Stimulated activated CD8-positive, alpha-beta memory T cell treated with anti-CD3 and anti-CD28 coated beads, Interleukin-2, amount 100 ng/mL, for 48 hours (primary cell): ENCODE data around the gene WDR37.
"Not testable (repeated sequence)": the region's sequence is repeated elsewhere in the genome, so short reads cannot be mapped to it uniquely, and the experiment has no call there.

ENCODE experiments used
- DNase-seq, 2 donors: peaks; one replicate each; pipeline ENCODE4 v3.0.0-alpha.2; 2020; ENCODE audit warnings: low read depth in 2 of 2

The WDR37 gene, protein sequence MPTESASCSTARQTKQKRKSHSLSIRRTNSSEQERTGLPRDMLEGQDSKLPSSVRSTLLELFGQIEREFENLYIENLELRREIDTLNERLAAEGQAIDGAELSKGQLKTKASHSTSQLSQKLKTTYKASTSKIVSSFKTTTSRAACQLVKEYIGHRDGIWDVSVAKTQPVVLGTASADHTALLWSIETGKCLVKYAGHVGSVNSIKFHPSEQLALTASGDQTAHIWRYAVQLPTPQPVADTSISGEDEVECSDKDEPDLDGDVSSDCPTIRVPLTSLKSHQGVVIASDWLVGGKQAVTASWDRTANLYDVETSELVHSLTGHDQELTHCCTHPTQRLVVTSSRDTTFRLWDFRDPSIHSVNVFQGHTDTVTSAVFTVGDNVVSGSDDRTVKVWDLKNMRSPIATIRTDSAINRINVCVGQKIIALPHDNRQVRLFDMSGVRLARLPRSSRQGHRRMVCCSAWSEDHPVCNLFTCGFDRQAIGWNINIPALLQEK

DNA sequence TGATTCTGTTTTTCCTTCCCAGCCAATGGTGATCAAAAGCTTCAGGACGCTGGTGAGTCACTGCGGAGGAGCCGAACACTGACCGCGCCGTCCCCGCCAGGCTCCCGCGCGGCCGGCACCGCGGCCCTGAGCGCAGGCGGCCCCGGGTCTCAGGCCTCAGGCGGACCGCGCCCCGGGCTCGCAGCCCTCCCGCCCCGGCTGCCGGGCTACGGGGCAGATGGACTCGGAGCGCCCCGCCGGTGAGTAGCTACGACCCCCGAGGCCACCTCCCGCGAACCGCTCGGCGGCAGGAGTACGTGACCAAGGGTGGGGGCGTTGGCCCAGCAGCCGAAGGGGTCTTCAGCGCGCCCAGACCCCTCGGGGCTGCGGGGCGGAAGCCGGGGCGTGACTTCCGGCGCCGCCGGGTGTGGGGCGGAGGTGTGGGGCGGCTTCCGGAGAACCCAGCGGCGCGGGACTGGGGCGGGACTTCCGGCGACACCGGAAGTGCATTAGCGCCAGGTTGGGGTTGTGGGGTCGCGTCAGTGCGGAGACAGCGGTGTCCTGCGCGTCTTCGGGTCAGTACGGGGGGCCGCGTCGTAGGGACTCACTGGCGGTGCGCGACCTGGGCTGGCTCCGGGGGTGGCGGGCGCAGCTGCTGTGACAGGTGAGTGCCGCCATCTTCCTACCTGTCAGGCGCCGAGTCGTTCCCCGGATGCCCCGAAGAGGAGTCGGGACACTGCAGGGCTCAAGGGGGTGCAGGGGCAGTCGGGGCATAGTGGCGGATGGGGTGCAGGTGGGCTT lies at the start of gene WDR37:
WDR37 (plus strand) TSS at position 60 of the 780 bp plus-strand sequence. CDS start 15,771 bp downstream, outside the sequence.
- DNase-seq: peak; percentile 82 to 87

DNA sequence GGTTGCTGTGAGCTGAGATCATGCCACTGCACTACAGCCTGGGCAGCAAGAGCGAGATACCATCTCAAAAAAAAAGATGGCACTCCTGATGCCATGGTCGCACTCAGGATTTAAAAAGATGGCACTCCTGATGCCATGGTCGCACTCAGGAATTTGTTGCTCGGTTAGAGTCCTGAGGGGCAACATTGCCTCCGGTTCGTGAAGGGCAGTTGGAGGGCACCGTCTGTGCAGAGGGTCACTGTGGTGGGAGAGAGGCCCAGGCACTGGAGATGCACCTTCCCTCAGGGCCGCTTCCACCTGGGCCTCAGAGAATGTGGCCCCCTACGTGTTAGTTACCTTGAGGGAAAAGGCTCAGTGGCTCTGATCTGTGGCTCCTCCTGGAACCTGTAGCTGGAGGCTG lies 49.6 kb upstream of the WDR37 start:
- no peak for DNase-seq

DNA sequence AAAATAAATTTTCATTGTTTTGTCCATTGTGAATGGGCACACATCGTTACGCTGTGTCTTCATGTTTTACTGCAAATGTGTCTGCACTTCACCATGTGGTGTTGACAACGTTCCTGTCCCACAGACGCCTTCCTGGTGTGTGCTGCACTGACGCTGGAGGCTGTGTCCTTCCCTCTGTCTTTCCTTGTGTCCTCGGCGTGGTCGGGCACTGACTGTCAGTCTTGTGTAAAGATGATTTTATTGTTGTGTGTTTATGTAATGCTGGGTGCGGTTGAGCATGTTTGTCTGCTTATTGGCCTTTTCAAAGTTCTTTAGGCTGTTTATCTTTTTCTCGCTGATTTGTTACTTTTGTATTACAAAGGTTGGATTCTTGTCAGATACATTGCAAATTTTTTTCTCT lies 48.6 kb upstream of the WDR37 start:
- no peak for DNase-seq

DNA sequence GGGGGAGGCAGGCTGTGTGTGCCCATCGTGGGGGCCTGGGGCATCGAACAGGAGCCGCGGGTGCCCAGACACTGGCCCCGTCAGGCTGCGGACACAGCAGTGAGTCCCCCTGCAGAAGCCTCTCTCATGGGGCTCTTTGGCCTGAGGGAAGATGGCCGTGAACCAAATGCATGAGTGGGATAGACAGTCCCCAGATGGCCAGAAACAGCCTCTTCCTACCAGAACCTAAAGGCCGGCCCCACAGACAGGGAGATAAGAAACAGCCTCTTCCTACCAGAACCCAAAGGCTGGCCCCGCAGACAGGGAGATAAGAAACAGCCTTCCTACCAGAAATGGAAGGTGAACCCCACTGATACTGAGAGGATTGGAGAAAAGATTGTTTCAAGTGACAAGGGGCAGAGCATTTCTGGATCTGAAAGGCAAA lies 47.1 kb upstream of the WDR37 start:
- no peak for DNase-seq

DNA sequence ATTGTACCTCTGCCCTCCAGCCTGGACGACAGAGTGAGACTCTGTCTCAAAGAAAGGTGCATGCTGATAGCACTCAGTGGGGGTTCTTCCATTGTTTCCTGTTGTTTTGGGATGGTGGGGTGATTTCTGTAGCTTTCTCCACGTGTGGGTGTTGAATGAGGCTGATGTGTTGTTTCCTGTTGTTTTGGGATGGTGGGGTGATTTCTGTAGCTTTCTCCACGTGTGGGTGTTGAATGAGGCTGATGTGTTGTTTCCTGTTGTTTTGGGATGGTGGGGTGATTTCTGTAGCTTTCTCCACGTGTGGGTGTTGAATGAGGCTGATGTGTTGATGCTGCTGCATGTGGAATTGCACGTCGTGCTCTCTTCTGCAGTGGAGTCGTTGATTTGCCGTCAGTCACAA lies 46.2 kb upstream of the WDR37 start:
- not testable (repeated sequence) for DNase-seq

DNA sequence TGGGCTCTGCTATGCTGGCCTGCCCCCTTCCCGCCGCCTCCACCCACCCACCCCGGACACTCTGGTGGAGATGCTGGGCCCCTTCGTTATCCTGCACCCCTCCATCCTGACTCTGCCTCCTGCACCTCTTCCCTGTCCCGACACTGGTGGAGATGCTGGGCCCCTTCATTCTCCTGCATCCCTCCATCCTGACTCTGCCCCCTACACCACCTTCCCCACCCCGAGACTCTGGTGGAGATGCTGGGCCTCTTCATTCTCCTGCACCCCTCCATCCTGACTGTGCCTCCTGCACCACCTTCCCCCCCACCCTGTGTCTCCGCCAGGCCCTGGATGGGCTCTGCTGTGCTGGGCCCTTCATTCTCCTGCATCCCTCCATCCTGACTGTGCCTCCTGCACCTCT lies 45.5 kb upstream of the WDR37 start:
- DNase-seq: no peak

DNA sequence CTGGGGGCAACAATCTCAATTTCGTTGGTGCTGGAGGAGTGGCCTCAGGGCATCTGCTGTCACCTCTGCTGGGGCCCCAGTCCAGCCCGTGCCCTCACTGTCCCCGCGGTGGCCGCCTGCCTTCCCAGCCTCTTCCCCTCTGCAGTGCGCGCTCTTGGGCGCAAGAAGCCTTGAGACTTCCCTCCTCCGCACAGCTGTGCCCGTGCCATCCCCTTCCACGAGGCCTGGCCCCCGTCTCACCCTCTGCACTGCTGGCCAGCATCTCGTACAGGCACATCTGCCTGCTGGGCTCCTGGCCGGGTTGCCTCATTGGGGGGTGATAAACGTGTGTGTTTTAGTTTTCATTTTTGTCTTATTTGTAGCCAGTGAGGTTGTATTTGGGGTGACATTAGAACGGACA lies 44.5 kb upstream of the WDR37 start:
- no peak for DNase-seq

DNA sequence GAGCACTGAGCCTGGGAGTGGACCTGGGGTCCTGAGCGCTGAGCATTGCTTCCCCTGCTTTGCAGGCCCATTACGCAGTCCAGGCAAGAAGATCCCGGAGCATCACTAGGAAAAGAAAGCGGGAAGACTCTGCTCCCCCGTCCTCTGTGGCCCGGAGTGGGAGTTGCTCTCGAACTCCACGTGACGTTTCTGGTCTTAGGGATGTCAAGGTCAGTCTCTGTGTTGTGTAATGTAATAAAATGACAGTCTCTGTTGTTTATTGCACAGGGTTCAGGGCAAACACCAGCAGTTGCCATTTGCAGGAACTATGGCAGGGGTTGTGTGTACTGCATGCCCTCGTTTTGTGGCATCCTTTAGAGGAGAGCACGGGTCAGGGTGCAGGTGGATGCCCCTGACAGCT lies 40.5 kb upstream of the WDR37 start:
- DNase-seq: no peak

DNA sequence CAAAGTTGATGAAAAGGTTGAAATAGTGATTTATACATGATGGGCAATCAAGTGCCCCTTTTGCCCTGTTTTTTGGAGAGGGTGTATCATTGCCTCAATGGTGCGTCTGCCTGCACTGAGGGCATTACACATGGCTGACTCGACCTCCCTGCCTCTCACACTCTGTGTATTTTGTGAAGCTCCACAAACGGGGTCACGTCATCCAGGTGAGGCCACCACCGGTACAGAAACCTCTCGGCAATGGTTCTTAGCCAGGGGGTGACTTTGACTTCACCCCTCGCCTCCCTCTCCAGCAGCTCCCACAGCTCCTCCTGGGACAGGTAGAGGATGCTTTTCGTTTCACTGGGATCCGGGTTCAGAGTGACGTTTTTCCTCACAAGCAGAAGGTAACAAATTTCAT lies 36.8 kb upstream of the WDR37 start:
- no peak for DNase-seq

DNA sequence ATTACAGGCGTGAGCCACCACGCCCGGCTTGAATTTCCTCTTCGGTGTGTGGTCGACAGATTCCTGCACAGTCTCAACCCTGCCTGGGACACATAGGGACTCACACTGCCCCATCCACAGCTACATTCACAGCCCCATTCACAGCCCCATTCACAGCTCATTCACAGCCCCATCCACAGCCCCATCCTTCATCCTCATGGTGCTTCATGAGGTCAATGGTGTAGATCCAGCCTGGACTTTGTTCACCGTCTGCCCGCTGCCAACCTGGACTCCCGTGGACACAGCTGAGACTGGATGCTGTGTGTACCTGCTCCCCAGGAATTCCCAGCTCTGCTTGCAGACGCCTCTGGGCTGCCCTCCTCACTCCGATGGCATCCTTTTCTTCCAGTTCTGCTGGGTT lies 35.7 kb upstream of the WDR37 start:
- DNase-seq: no peak

DNA sequence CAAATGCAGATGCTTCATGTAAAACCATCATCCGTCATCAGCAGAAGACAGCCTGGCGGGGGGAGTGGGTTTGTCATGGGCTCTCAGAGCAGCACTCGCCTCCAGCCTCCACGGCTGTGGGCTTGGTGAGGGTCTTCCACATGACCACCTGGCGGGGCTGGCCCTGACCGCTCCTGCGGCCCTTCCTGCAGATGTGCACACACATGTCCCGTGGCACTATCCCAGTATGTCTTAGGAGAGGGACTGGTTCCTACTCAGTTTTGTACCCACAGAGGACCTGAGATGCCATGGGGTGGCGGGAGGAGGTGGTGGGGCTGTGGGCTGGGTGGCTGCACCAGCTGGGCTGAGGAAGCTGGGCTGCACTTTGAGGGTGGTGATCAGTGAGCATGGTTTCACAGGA lies 35.2 kb upstream of the WDR37 start:
- no peak for DNase-seq

DNA sequence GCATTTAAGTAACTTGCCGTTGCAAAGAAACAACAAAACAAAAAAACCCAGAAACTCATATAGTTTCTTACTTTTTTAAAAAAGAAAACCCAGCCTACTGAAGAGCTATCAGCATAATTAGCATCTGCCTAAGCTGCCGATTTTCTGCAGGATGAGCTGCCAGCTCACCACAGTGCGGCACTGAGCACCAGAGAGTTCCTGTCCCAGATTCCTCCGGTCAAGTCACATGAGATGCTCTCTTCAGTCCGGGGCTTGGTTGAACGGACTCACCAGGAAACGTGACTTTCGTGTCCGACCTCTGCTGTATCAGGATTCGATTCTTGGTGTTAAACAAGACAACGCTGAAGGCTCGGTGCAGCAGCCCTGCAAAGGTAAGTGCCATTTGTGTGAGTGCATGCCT lies 33.8 kb upstream of the WDR37 start:
- no peak for DNase-seq

DNA sequence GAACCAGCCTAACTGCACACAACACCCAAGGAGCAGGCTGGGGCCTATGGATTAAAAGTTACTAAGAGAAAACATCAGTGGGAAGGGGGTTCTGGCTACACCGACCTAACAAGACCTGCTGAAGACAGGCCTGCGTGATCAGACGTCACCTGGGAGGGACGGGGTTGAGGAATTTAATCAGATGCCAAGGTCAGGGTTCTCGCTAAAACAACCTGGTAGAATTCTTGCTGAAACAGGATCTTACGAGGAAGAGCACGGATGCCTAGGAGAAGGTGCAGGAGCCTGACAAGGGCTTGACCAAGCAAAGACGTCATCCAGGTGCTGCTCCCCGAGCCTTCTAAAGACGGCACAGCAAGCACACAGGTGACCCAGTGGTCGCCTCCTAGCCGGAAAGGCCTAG lies 32.1 kb upstream of the WDR37 start:
- DNase-seq: no peak

DNA sequence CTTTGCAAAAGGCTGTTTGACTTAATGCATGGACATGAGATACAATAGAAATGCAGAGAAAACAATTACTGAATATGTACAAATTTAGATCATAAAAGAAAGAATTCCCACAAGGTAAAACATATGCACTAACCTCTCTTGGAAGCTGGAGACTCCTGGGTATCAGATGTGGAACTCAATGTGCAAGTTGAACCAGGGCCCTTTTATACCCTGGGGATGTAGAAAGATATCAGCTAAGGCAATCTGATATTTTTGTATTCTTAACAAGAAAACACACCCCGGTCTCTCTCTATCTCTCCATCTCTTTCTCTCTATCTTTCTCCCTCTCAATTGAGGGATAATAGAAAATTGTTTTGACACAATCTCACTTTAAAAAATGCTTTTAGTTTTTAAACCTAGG lies 30.5 kb upstream of the WDR37 start, which contains the start of gene IDI2:
IDI2 (minus strand) TSS at position 177 of the 400 bp plus-strand sequence. CDS start 1,136 bp downstream, outside the sequence.
- DNase-seq: no peak

DNA sequence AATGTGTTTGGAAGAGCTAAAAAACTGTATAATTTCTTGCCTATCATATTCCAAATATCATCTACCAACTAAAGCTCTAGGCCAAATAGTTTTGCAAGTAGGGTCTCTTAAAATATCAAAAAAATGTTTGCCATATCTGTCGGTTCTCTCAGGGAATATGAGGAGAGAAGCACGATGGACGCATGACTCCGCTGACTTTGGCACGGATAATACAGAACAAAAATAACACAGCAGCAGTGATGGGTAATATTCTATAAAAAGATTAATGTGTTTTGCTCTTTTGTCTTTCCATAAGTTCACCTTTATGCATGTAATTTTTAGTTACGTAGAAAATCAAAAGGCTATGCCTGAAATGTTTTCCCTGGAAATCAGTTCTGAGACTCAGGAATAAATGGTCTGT lies 29.6 kb upstream of the WDR37 start:
- DNase-seq: no peak

DNA sequence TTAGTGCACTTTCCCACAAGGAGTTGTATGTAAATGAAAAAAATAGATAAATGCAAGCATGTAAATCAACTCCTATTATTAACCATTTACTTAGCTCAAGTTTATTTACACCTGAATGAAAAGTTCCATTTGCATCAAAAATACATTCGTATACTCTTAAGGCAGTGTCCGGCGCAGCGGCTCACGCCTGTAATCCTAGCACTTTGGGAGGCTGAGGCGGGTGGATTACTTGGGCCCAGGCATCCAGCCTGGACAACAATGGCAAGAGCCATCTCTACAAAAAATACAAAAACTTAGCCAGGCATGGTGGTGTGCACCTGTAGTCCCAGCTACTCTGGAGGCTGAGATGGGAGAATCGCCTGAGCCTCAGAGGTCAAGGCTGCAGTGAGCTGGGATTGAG lies 26.3 kb upstream of the WDR37 start:
- no peak for DNase-seq

DNA sequence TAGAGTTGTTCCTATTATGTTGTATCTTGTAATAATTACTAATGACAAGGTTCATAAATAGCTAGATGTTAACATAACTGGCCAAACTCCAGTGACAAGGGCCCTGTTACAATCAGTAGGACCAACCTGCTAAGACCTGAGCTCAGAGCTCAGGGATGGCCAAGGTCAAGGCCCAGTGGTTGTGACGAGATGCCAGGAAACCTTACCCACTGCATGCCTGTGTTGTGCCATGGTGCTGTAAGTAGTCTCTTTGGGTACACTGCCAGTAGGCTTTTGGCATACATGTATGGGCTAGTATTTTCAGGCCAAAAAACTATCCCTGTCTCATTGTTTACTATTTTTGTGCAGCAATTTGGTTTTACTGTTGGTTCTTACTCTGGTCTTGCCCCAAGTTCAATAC lies 22.6 kb upstream of the WDR37 start:
- DNase-seq: no peak

DNA sequence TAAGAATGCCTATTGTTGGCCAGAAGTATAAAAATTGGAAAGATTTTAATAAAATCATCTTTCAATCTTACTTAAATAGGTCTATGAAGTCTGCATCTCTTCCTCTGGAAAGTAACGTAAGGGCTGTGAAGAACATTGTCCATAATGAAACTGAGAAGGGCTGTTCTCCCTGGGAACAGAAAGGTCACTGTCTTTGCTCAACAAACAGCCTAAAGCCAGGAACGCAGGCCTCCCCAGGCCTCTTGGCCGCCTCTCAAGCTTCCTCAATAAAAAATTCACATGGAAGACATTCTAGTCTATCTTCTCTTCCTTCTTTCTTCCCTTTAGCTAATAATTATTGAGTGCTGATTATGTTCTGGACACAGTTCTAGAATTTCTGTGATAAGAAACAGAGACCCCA lies 21.4 kb upstream of the WDR37 start:
- DNase-seq: no peak

DNA sequence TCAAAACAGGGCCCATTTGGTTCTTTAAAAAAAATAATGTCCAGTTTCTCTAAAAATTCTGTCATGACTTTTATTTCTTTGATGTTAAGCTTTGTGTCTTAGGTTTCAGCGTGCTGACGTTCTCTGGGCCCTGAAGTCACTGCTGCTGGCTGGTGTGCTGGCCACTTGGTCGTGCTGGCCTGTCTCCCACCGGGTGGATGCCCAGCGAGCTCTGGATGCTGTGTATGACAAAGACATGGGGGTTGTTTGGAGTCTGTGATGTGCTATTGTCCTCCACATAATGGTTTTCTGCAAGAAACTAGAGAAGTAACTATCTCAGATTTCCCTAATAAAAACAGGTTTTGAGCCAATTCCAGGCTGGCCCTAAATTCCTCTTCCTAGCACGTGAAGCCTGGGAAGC lies 21.0 kb upstream of the WDR37 start:
- DNase-seq: no peak

DNA sequence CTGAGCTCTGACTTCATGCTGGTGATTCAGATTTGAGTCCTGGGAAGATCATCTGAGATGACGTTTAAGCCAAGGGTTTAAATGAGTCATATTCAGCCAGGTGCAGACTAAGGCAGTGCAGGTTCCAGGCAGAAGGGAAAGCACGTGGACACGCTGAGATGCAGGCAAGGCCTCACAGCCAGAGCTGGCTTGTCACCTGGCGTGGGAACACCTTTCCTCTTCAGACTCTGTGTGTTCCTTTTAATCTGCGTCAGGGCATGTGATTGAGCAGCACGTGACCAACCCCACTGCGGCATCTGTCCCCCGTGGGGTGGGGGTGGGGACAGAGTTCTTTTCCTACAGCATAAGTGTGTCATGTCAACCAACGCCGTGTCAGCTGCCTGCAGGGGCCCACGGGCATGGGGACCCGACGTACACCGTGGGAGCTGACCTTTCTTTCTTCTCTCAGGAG lies 19.8 kb upstream of the WDR37 start:
- DNase-seq: no peak

DNA sequence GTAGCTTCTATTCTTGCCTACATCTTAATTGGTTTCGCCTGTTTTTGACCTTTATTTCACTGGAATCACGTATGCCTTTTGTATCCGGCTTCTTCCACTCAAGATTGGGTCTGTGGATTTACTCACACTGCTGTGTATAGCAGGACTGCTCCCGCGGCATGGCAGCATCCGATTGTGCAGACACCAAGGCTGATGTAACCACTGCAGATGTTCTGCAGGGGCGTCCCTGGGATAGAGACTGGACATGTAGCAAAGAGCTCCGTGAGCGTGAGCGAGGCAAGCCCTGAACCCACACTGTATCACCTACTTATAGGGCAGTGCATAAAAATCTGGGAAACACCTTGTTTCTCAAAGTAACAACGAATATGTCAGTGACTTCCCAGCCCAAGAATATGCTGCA lies 19.1 kb upstream of the WDR37 start:
- no peak for DNase-seq

DNA sequence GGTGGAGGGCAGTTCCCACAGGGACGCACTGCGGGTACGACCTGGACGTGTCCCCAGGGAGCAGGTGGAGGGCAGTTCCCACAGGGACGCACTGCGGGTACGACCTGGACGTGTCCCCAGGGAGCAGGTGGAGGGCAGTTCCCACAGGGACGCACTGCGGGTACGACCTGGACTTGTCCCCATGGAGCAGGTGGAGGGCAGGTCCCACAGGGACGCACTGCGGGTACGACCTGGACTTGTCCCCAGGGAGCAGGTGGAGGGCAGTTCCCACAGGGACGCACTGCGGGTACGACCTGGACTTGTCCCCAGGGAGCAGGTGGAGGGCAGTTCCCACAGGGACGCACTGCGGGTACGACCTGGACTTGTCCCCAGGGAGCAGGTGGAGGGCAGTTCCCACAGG lies 17.4 kb upstream of the WDR37 start:
- not testable (repeated sequence) for DNase-seq

DNA sequence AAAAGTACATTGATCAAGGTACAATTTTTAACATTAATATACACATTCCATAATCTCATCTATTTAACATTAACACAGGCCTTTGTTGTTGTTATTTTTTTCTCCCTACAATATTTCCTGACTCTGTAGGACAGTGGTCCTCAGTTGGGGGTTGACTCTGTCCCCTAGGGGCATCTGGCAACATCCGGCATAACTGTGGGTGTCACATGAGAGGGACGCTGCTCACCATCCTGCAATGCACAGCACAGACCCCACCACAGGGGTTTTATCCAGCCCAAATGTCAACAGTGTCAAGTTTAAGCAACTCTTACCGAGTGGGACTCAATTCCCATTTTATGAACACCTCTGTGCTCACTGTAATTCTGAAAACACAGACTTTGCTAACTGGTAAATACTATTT lies 16.1 kb upstream of the WDR37 start:
- DNase-seq: no peak
